SK-N-SH (cell line): ENCODE data around the gene ZNF148. TPM values are rescaled to one million over a fixed set of nuclear protein-coding genes. Genes with fewer than 3 reads are reported as not detected.

Experiments
- CTCF ChIA-PET: fragments of 300-600, 350-600 bp; formaldehyde crosslinking; extraction: SDS; loops from one replicate; lab custom pipeline; 2021; lab: Yijun Ruan, JAX
- POLR2A ChIA-PET: fragments of 350-600 bp; sonication (Branson Sonifier 250); formaldehyde crosslinking; extraction: SDS; loops from one replicate; lab custom pipeline; 2020; ENCODE audit warnings: antibody characterized with exemption, inconsistent platforms; lab: Yijun Ruan, JAX
- DNase-seq: peaks from one replicate; pipeline ENCODE4 v3.0.0; 2012
- H2AFZ ChIP-seq: fragments of 200-600 bp; sonication (generic); 2 replicates; pipeline ENCODE4 v1.8.1; 2016; ENCODE audit warnings: antibody characterized with exemption, mild to moderate bottlenecking, low read depth
- H3F3A ChIP-seq: fragments of 200-600 bp; sonication (generic); replicated peaks from 2 replicates; pipeline ENCODE3; 2016; ENCODE audit warnings: antibody characterized with exemption, mild to moderate bottlenecking; ENCODE audit not compliant: insufficient read depth
- H3K27ac ChIP-seq, 2 experiments: fragments of 200-500 bp in 1 of 2; fragments of 200-600 bp in 1 of 2; sonication (Bioruptor generic) in 1 of 2; sonication (generic), shearing (Covaris generic) in 1 of 2; 2 replicates each; pipeline versions ENCODE4 v1.5.1 to v1.6.1; 2014 to 2016; ENCODE audit warnings: low read depth in 2 of 2, inconsistent platforms in 1 of 2, low read length in 1 of 2, mild to moderate bottlenecking in 1 of 2, mixed read lengths in 1 of 2
- H3K27me3 ChIP-seq: fragments of 200-600 bp; sonication (generic), shearing (Covaris generic); 2 replicates; pipeline ENCODE4 v1.6.1; 2016; ENCODE audit warnings: mixed run types; ENCODE audit not compliant: insufficient read depth
- H3K36me3 ChIP-seq, 2 experiments: fragments of 200-500 bp in 1 of 2; fragments of 200-600 bp in 1 of 2; sonication (Bioruptor generic) in 1 of 2; sonication (generic) in 1 of 2; replicated peaks in 1 of 2; 2 replicates each; pipeline versions ENCODE3 to v1.5.1; 2014 to 2016; ENCODE audit warnings: low read length in 1 of 2, mild to moderate bottlenecking in 1 of 2; ENCODE audit not compliant: insufficient read depth in 2 of 2, control insufficient read depth in 1 of 2
- H3K4me1 ChIP-seq, 2 experiments: fragments of 200-500 bp in 1 of 2; fragments of 200-600 bp in 1 of 2; sonication (Bioruptor generic) in 1 of 2; sonication (generic), shearing (Covaris generic) in 1 of 2; 2 replicates each; pipeline versions ENCODE4 v1.5.1 to v1.6.1; 2014 to 2016; ENCODE audit warnings: low read depth in 1 of 2, low read length in 1 of 2, mixed run types in 1 of 2; ENCODE audit not compliant: insufficient read depth in 2 of 2, control insufficient read depth in 1 of 2
- H3K4me2 ChIP-seq: fragments of 200-600 bp; sonication (generic), shearing (Covaris generic); 2 replicates; pipeline ENCODE4 v1.6.1; 2017; ENCODE audit warnings: mixed run types
- H3K4me3 ChIP-seq, 2 experiments: fragments of 200-500 bp in 1 of 2; fragments of 200-600 bp in 1 of 2; sonication (Bioruptor generic) in 1 of 2; sonication (generic), shearing (Covaris generic) in 1 of 2; 2 replicates each; pipeline versions ENCODE4 v1.5.1 to v1.8.1; 2014 to 2016; ENCODE audit warnings: low read depth in 2 of 2, inconsistent platforms in 1 of 2, low read length in 1 of 2, mild to moderate bottlenecking in 1 of 2, mixed read lengths in 1 of 2, moderate library complexity in 1 of 2
- H3K79me2 ChIP-seq: fragments of 200-600 bp; sonication (generic); 2 replicates; pipeline ENCODE4 v1.8.1; 2017; ENCODE audit warnings: mild to moderate bottlenecking; ENCODE audit not compliant: insufficient read depth
- H3K9ac ChIP-seq: fragments of 200-600 bp; sonication (generic); 2 replicates; pipeline ENCODE4 v1.6.1; 2017; ENCODE audit warnings: mixed run types
- H3K9me2 ChIP-seq: fragments of 200-600 bp; sonication (generic); 2 replicates; pipeline ENCODE4 v1.6.1; 2017; ENCODE audit warnings: mixed run types
- H3K9me3 ChIP-seq: fragments of 200-600 bp; sonication (generic); 2 replicates; pipeline ENCODE4 v1.6.1; 2017; ENCODE audit warnings: mixed run types, mild to moderate bottlenecking, moderate library complexity
- H4K20me1 ChIP-seq: fragments of 200-600 bp; sonication (generic); 2 replicates; pipeline ENCODE4 v1.6.1; 2017; ENCODE audit warnings: mild to moderate bottlenecking, mixed run types; ENCODE audit not compliant: insufficient read depth
- CHD2 ChIP-seq: fragments of 150-350 bp; IDR thresholded peaks from 2 replicates; pipeline ENCODE4 v1.6.1; 2018; ENCODE audit warnings: low read length; ENCODE audit not compliant: partially characterized antibody
- FOXM1 ChIP-seq: IDR thresholded peaks from 2 replicates; pipeline ENCODE4 v1.4.0; 2012; ENCODE audit warnings: low read depth, mild to moderate bottlenecking
- GABPA ChIP-seq: IDR thresholded peaks from 2 replicates; pipeline ENCODE4 v1.4.0; 2012; ENCODE audit warnings: low read depth, mild to moderate bottlenecking
- MXI1 ChIP-seq: IDR thresholded peaks from 2 replicates; pipeline ENCODE4 v1.6.1; 2012; ENCODE audit warnings: mild to moderate bottlenecking, low read depth, low read length, improper control_type of control experiment
- NRF1 ChIP-seq: IDR thresholded peaks from 2 replicates; pipeline ENCODE4 v1.6.1; 2012; ENCODE audit warnings: low read depth, mild to moderate bottlenecking, low read length
- WGBS: methylation state at CpG from one replicate; pipeline ENCODE4 v1.1.6; 2017; ENCODE audit warnings: low lambda C conversion rate; 5-methylcytosine and 5-hydroxymethylcytosine counted together
- polyA plus RNA-seq, 3 experiments: library from polyadenylated mRNA; depleted of rRNA; stranded (reverse); fragments of >200 nt; gene quantifications; 2 replicates each; pipeline ENCODE4 v1.2.3, GENCODE V29; 2012
- TF ChIP-seq, protein P1 (sequence below): fragments of 150-350 bp; IDR thresholded peaks from 2 replicates; pipeline ENCODE4 v1.6.1; 2016; ENCODE audit warnings: mild to moderate bottlenecking, low read depth, low read length
- TF ChIP-seq, protein P2 (sequence below): fragments of 150-350 bp; IDR thresholded peaks from 2 replicates; pipeline ENCODE4 v1.6.1; 2017; ENCODE audit warnings: antibody characterized with exemption, low read length, low read depth, borderline replicate concordance
- TF ChIP-seq, protein P3 (sequence below): IDR thresholded peaks from 2 replicates; pipeline ENCODE4 v1.4.0; 2012; ENCODE audit warnings: low read depth, borderline replicate concordance
- TF ChIP-seq, protein P4 (sequence below): fragments of 200-600 bp; sonication (generic); IDR thresholded peaks from 2 replicates; pipeline ENCODE4 v1.6.1; 2017; ENCODE audit warnings: antibody characterized with exemption, mild to moderate bottlenecking, moderate library complexity

Gene ZNF148
- polyA plus RNA-seq, 1 of the 3 experiments (the other 2 are of a cell fraction): 5.1 TPM

DNA sequence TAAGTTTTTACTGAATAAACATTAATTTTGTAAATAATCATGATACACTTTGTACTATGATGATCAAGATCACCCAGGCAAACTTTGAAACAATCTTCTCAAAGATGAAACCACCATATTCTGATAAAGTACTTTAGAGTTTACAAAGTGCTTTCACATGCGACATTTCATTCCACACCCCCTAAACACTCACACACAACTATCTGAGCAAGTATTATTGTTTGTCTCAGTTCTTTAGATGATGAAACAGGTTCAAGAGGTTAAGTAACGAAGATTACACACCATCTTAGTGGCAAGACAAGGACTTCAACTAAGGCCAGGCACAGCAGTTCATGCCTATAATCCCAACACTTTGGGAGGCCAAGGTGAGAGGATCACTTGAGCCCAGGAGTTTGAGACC, 37.6 kb downstream of the ZNF148 start:
- no peaks in the 10 kb centered on the region for H3K27me3 ChIP-seq
- no peak overlapping the region for H3K9ac ChIP-seq
- H3K9me2 ChIP-seq: no peaks in the 10 kb centered on the region
- H3K79me2 ChIP-seq: peaks cover 100% of the 10 kb centered on the region
- peaks cover 0 to 29% of the 10 kb centered on the region in 2 experiments for H3K36me3 ChIP-seq
- H3K4me2 ChIP-seq: no peak overlapping the region
- peaks cover 17% of the 10 kb centered on the region; the same call in 1 of the 2 replicates for H3K9me3 ChIP-seq
- ChIA-PET CTCF (no interaction called here), POLR2A (no interaction called here)
- DNase-seq: no peak
- H3K27ac ChIP-seq: no peak overlapping the region
- no peak overlapping the region for H2AFZ ChIP-seq
- TF ChIP-seq NRF1 (no peak), MXI1 (no peak), CHD2 (no peak), GABPA (no peak), FOXM1 (no peak)
- TF ChIP-seq, protein P1, sequence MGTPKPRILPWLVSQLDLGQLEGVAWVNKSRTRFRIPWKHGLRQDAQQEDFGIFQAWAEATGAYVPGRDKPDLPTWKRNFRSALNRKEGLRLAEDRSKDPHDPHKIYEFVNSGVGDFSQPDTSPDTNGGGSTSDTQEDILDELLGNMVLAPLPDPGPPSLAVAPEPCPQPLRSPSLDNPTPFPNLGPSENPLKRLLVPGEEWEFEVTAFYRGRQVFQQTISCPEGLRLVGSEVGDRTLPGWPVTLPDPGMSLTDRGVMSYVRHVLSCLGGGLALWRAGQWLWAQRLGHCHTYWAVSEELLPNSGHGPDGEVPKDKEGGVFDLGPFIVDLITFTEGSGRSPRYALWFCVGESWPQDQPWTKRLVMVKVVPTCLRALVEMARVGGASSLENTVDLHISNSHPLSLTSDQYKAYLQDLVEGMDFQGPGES: no peak
- TF ChIP-seq, protein P2, sequence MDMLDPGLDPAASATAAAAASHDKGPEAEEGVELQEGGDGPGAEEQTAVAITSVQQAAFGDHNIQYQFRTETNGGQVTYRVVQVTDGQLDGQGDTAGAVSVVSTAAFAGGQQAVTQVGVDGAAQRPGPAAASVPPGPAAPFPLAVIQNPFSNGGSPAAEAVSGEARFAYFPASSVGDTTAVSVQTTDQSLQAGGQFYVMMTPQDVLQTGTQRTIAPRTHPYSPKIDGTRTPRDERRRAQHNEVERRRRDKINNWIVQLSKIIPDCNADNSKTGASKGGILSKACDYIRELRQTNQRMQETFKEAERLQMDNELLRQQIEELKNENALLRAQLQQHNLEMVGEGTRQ: no peak
- TF ChIP-seq, protein P3, sequence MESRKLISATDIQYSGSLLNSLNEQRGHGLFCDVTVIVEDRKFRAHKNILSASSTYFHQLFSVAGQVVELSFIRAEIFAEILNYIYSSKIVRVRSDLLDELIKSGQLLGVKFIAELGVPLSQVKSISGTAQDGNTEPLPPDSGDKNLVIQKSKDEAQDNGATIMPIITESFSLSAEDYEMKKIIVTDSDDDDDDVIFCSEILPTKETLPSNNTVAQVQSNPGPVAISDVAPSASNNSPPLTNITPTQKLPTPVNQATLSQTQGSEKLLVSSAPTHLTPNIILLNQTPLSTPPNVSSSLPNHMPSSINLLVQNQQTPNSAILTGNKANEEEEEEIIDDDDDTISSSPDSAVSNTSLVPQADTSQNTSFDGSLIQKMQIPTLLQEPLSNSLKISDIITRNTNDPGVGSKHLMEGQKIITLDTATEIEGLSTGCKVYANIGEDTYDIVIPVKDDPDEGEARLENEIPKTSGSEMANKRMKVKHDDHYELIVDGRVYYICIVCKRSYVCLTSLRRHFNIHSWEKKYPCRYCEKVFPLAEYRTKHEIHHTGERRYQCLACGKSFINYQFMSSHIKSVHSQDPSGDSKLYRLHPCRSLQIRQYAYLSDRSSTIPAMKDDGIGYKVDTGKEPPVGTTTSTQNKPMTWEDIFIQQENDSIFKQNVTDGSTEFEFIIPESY: no peak
- TF ChIP-seq, protein P4, sequence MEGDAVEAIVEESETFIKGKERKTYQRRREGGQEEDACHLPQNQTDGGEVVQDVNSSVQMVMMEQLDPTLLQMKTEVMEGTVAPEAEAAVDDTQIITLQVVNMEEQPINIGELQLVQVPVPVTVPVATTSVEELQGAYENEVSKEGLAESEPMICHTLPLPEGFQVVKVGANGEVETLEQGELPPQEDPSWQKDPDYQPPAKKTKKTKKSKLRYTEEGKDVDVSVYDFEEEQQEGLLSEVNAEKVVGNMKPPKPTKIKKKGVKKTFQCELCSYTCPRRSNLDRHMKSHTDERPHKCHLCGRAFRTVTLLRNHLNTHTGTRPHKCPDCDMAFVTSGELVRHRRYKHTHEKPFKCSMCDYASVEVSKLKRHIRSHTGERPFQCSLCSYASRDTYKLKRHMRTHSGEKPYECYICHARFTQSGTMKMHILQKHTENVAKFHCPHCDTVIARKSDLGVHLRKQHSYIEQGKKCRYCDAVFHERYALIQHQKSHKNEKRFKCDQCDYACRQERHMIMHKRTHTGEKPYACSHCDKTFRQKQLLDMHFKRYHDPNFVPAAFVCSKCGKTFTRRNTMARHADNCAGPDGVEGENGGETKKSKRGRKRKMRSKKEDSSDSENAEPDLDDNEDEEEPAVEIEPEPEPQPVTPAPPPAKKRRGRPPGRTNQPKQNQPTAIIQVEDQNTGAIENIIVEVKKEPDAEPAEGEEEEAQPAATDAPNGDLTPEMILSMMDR: no peak
- TF ChIP-seq, all 33 proteins: peak for 0
- peaks cover 47% of the 10 kb centered on the region for H4K20me1 ChIP-seq
- 95% methylated on average over 2 of the region's 2 CpGs for WGBS
- peaks cover 13% of the 10 kb centered on the region for H3F3A ChIP-seq
- peaks cover 7 to 18% of the 10 kb centered on the region in 2 experiments; a peak in 3 of 4 replicates for H3K4me1 ChIP-seq
- no peak overlapping the region for H3K4me3 ChIP-seq
